ENCODE data around the gene ERC1.

Gene ERC1

GRCh38 chr12:1459339-1459738 lies 468.3 kb downstream of the ERC1 start:
- CTCF ChIA-PET, result no interaction called here

GRCh38 chr12:1463073-1463905 lies 472.3 kb downstream of the ERC1 start:
- peaks cover 0 to 10% (median under 1%) of the 10 kb centered on the region in 4 experiments for H3K36me3 ChIP-seq (ENCODE audit: control insufficient read depth in 4 of 4, insufficient read depth in 4 of 4, low read length in 3 of 4)
- no peaks in the 10 kb centered on the region for H3K27me3 ChIP-seq (replicated peaks in 2 of 5; ENCODE audit: control insufficient read depth in 4 of 5, insufficient read depth in 5 of 5, low read length in 4 of 5)
- H3K4me3 ChIP-seq (ENCODE audit: control insufficient read depth in 1 of 7, extremely low read depth in 1 of 7, insufficient read depth in 4 of 7, low read depth in 2 of 7, low read length in 6 of 7), result no peak overlapping the region
- peaks cover 0 to 2% (median 0%) of the 10 kb centered on the region in 4 experiments for H3K4me1 ChIP-seq (ENCODE audit: control extremely low read depth in 1 of 4, control insufficient read depth in 4 of 4, insufficient read depth in 4 of 4, low read length in 3 of 4)
- ChIA-PET POLR2A (interaction anchor here (0.6 kb wide), 1 partner anchor 27 kb away, joined by 3 read pairs; no protein-coding TSS in a partner anchor), CTCF (no interaction called here)
- DNase-seq, result no peak
- no peak overlapping the region for H3K27ac ChIP-seq (ENCODE audit: insufficient read depth in 1 of 2, low read depth in 1 of 2, low read length in 2 of 2, poor library complexity in 1 of 2, severe bottlenecking in 2 of 2)
- 96% methylated on average over 4 of the region's 10 CpGs for WGBS (ENCODE audit: insufficient coverage)
- peaks cover 0 to 5% (median 3%) of the 10 kb centered on the region in 5 experiments for H3K9me3 ChIP-seq (ENCODE audit: control extremely low read depth in 1 of 5, control insufficient read depth in 4 of 5, insufficient read depth in 2 of 5, low read depth in 1 of 5, low read length in 4 of 5)

More at GRCh38 chr12:1459339-1459738, 468.3 kb downstream of the ERC1 start:
- peaks cover 0 to 5% (median 3%) of the 10 kb centered on the region in 5 experiments for H3K9me3 ChIP-seq (ENCODE audit: control extremely low read depth in 1 of 5, control insufficient read depth in 4 of 5, insufficient read depth in 2 of 5, low read depth in 1 of 5, low read length in 4 of 5)
- no peak overlapping the region for H3K4me3 ChIP-seq (ENCODE audit: control insufficient read depth in 1 of 7, extremely low read depth in 1 of 7, insufficient read depth in 4 of 7, low read depth in 2 of 7, low read length in 6 of 7)
- WGBS (ENCODE audit: insufficient coverage), result 100% methylated on average over 1 of the region's 2 CpGs
- H3K4me1 ChIP-seq (ENCODE audit: control extremely low read depth in 1 of 4, control insufficient read depth in 4 of 4, insufficient read depth in 4 of 4, low read length in 3 of 4), result peaks cover 0 to 2% (median 0%) of the 10 kb centered on the region in 4 experiments
- peaks cover 0 to 5% (median 3%) of the 10 kb centered on the region in 4 experiments for H3K36me3 ChIP-seq (ENCODE audit: control insufficient read depth in 4 of 4, insufficient read depth in 4 of 4, low read length in 3 of 4)
- H3K27ac ChIP-seq (ENCODE audit: insufficient read depth in 1 of 2, low read depth in 1 of 2, low read length in 2 of 2, poor library complexity in 1 of 2, severe bottlenecking in 2 of 2), result no peak overlapping the region
- POLR2A ChIA-PET, result no interaction called here
- H3K27me3 ChIP-seq (replicated peaks in 2 of 5; ENCODE audit: control insufficient read depth in 4 of 5, insufficient read depth in 5 of 5, low read length in 4 of 5), result no peaks in the 10 kb centered on the region
- DNase-seq, result no peak

GRCh38 chr12:1464925-1465324 lies 473.9 kb downstream of the ERC1 start:
- Histone ChIP-seq H3K4me3 (ENCODE audit: control insufficient read depth in 1 of 7, extremely low read depth in 1 of 7, insufficient read depth in 4 of 7, low read depth in 2 of 7, low read length in 6 of 7) (no peak overlapping the region), H3K4me1 (ENCODE audit: control extremely low read depth in 1 of 4, control insufficient read depth in 4 of 4, insufficient read depth in 4 of 4, low read length in 3 of 4) (peaks cover 0 to 2% (median under 1%) of the 10 kb centered on the region in 4 experiments), H3K27me3 (replicated peaks in 2 of 5; ENCODE audit: control insufficient read depth in 4 of 5, insufficient read depth in 5 of 5, low read length in 4 of 5) (no peaks in the 10 kb centered on the region), H3K9me3 (ENCODE audit: control extremely low read depth in 1 of 5, control insufficient read depth in 4 of 5, insufficient read depth in 2 of 5, low read depth in 1 of 5, low read length in 4 of 5) (peaks cover 0 to 5% (median 3%) of the 10 kb centered on the region in 5 experiments), H3K36me3 (ENCODE audit: control insufficient read depth in 4 of 4, insufficient read depth in 4 of 4, low read length in 3 of 4) (peaks cover 0 to 10% (median under 1%) of the 10 kb centered on the region in 4 experiments), H3K27ac (ENCODE audit: insufficient read depth in 1 of 2, low read depth in 1 of 2, low read length in 2 of 2, poor library complexity in 1 of 2, severe bottlenecking in 2 of 2) (no peak overlapping the region)
- CTCF ChIA-PET, result interaction anchor here (1.2 kb wide), 1 partner anchor 24 kb away, joined by 3 read pairs; no protein-coding TSS in a partner anchor
- DNase-seq, result no peak
- 95% methylated on average over 6 of the region's 6 CpGs for WGBS (ENCODE audit: insufficient coverage)
- POLR2A ChIA-PET, result no interaction called here

GRCh38 chr12:1465990-1466389 lies 475.0 kb downstream of the ERC1 start:
- peaks cover 0 to 5% (median under 1%) of the 10 kb centered on the region in 4 experiments for H3K4me1 ChIP-seq (ENCODE audit: control extremely low read depth in 1 of 4, control insufficient read depth in 4 of 4, insufficient read depth in 4 of 4, low read length in 3 of 4)
- H3K27me3 ChIP-seq (replicated peaks in 2 of 5; ENCODE audit: control insufficient read depth in 4 of 5, insufficient read depth in 5 of 5, low read length in 4 of 5), result no peaks in the 10 kb centered on the region
- H3K27ac ChIP-seq (ENCODE audit: insufficient read depth in 1 of 2, low read depth in 1 of 2, low read length in 2 of 2, poor library complexity in 1 of 2, severe bottlenecking in 2 of 2), result no peak overlapping the region
- H3K9me3 ChIP-seq (ENCODE audit: control extremely low read depth in 1 of 5, control insufficient read depth in 4 of 5, insufficient read depth in 2 of 5, low read depth in 1 of 5, low read length in 4 of 5), result peaks cover 0 to 2% (median 0%) of the 10 kb centered on the region in 5 experiments
- DNase-seq, result no peak
- 96% methylated on average over 11 of the region's 11 CpGs for WGBS (ENCODE audit: insufficient coverage)
- no peak overlapping the region for H3K4me3 ChIP-seq (ENCODE audit: control insufficient read depth in 1 of 7, extremely low read depth in 1 of 7, insufficient read depth in 4 of 7, low read depth in 2 of 7, low read length in 6 of 7)
- H3K36me3 ChIP-seq (ENCODE audit: control insufficient read depth in 4 of 4, insufficient read depth in 4 of 4, low read length in 3 of 4), result peaks cover 0 to 10% (median under 1%) of the 10 kb centered on the region in 4 experiments
- CTCF ChIA-PET, result no interaction called here
- POLR2A ChIA-PET, result no interaction called here

GRCh38 chr12:1466481-1467154 lies 475.6 kb downstream of the ERC1 start:
- peaks cover 0 to 5% (median under 1%) of the 10 kb centered on the region in 4 experiments for H3K4me1 ChIP-seq (ENCODE audit: control extremely low read depth in 1 of 4, control insufficient read depth in 4 of 4, insufficient read depth in 4 of 4, low read length in 3 of 4)
- H3K4me3 ChIP-seq (ENCODE audit: control insufficient read depth in 1 of 7, extremely low read depth in 1 of 7, insufficient read depth in 4 of 7, low read depth in 2 of 7, low read length in 6 of 7), result no peak overlapping the region
- no peaks in the 10 kb centered on the region for H3K27me3 ChIP-seq (replicated peaks in 2 of 5; ENCODE audit: control insufficient read depth in 4 of 5, insufficient read depth in 5 of 5, low read length in 4 of 5)
- POLR2A ChIA-PET, result no interaction called here
- H3K36me3 ChIP-seq (ENCODE audit: control insufficient read depth in 4 of 4, insufficient read depth in 4 of 4, low read length in 3 of 4), result peaks cover 0 to 10% (median under 1%) of the 10 kb centered on the region in 4 experiments
- CTCF ChIA-PET, result no interaction called here
- no peak for DNase-seq
- 100% methylated on average over 2 of the region's 5 CpGs for WGBS (ENCODE audit: insufficient coverage)
- H3K9me3 ChIP-seq (ENCODE audit: control extremely low read depth in 1 of 5, control insufficient read depth in 4 of 5, insufficient read depth in 2 of 5, low read depth in 1 of 5, low read length in 4 of 5), result peaks cover 0 to 2% (median 0%) of the 10 kb centered on the region in 5 experiments
- no peak overlapping the region for H3K27ac ChIP-seq (ENCODE audit: insufficient read depth in 1 of 2, low read depth in 1 of 2, low read length in 2 of 2, poor library complexity in 1 of 2, severe bottlenecking in 2 of 2)

GRCh38 chr12:1467710-1468109 lies 476.7 kb downstream of the ERC1 start:
- ChIA-PET POLR2A (no interaction called here), CTCF (no interaction called here)
- Histone ChIP-seq H3K4me3 (ENCODE audit: control insufficient read depth in 1 of 7, extremely low read depth in 1 of 7, insufficient read depth in 4 of 7, low read depth in 2 of 7, low read length in 6 of 7) (no peak overlapping the region), H3K27ac (ENCODE audit: insufficient read depth in 1 of 2, low read depth in 1 of 2, low read length in 2 of 2, poor library complexity in 1 of 2, severe bottlenecking in 2 of 2) (no peak overlapping the region), H3K4me1 (ENCODE audit: control extremely low read depth in 1 of 4, control insufficient read depth in 4 of 4, insufficient read depth in 4 of 4, low read length in 3 of 4) (peaks cover 0 to 10% (median 1%) of the 10 kb centered on the region in 4 experiments), H3K36me3 (ENCODE audit: control insufficient read depth in 4 of 4, insufficient read depth in 4 of 4, low read length in 3 of 4) (peaks cover 0 to 10% (median 0%) of the 10 kb centered on the region in 4 experiments), H3K9me3 (ENCODE audit: control extremely low read depth in 1 of 5, control insufficient read depth in 4 of 5, insufficient read depth in 2 of 5, low read depth in 1 of 5, low read length in 4 of 5) (no peaks in the 10 kb centered on the region), H3K27me3 (replicated peaks in 2 of 5; ENCODE audit: control insufficient read depth in 4 of 5, insufficient read depth in 5 of 5, low read length in 4 of 5) (no peaks in the 10 kb centered on the region)
- WGBS (ENCODE audit: insufficient coverage), result 98% methylated on average over 10 of the region's 11 CpGs
- no peak for DNase-seq

- ChIA-PET CTCF (no interaction called here), POLR2A (no interaction called here)
- H3K27me3 ChIP-seq (replicated peaks in 2 of 5; ENCODE audit: control insufficient read depth in 4 of 5, insufficient read depth in 5 of 5, low read length in 4 of 5), result no peaks in the 10 kb centered on the region
- no peak for DNase-seq
- peaks cover 5 to 22% (median 11%) of the 10 kb centered on the region in 4 experiments for H3K4me1 ChIP-seq (ENCODE audit: control extremely low read depth in 1 of 4, control insufficient read depth in 4 of 4, insufficient read depth in 4 of 4, low read length in 3 of 4)
- no peak overlapping the region for H3K4me3 ChIP-seq (ENCODE audit: control insufficient read depth in 1 of 7, extremely low read depth in 1 of 7, insufficient read depth in 4 of 7, low read depth in 2 of 7, low read length in 6 of 7)
- H3K36me3 ChIP-seq (ENCODE audit: control insufficient read depth in 4 of 4, insufficient read depth in 4 of 4, low read length in 3 of 4), result peaks cover 0 to 10% (median 0%) of the 10 kb centered on the region in 4 experiments
- H3K9me3 ChIP-seq (ENCODE audit: control extremely low read depth in 1 of 5, control insufficient read depth in 4 of 5, insufficient read depth in 2 of 5, low read depth in 1 of 5, low read length in 4 of 5), result no peaks in the 10 kb centered on the region
- H3K27ac ChIP-seq (ENCODE audit: insufficient read depth in 1 of 2, low read depth in 1 of 2, low read length in 2 of 2, poor library complexity in 1 of 2, severe bottlenecking in 2 of 2), result no peak overlapping the region
- WGBS (ENCODE audit: insufficient coverage), result 99% methylated on average over 6 of the region's 6 CpGs
These were observed 478.0 kb downstream of the ERC1 start for GRCh38 chr12:1469070-1469469.

All from common myeloid progenitor, CD34-positive (primary cell).